ENCODE measurements around the gene MRPL14.

DNA sequence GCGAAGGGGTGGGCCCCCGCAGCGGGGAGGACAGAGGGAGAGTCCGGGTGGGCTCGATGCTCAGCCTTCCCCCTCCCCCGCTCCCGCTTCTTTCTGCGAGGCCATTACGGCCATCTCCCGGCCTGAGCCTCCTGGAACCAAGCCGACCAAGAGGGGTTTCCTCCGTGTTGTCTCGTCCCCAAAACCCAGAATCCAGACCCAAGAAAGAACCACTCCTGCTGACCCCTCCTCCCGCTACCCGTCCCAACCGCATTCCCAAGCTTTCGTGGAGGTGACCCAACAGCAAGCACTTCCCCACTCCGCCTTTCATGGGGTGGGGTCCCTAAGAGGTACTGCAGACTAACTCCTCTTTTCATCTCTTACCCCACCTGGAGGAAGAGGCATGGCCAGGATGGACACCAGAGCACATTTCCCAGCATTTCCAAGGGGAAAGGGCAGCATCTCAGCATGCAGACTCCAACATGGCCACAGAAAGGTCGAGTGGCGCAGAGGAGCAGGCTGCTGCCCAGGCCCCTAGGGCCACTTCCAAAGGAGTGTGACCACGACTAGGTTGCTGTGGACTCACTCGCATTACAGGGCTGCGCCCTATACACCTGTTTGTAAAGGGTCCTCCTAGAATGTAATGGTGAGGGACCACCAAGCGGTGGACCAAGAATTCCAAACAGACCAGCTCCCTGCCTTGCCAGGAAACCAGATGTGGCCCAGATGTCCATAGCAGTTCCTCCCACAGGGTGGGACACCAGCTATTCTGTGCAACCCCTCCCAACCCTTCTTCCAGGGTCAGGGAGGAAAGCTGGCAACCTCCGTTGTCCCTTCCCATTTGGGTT, 53.4 kb downstream of the MRPL14 start:
- TF ChIP-seq, protein P1, sequence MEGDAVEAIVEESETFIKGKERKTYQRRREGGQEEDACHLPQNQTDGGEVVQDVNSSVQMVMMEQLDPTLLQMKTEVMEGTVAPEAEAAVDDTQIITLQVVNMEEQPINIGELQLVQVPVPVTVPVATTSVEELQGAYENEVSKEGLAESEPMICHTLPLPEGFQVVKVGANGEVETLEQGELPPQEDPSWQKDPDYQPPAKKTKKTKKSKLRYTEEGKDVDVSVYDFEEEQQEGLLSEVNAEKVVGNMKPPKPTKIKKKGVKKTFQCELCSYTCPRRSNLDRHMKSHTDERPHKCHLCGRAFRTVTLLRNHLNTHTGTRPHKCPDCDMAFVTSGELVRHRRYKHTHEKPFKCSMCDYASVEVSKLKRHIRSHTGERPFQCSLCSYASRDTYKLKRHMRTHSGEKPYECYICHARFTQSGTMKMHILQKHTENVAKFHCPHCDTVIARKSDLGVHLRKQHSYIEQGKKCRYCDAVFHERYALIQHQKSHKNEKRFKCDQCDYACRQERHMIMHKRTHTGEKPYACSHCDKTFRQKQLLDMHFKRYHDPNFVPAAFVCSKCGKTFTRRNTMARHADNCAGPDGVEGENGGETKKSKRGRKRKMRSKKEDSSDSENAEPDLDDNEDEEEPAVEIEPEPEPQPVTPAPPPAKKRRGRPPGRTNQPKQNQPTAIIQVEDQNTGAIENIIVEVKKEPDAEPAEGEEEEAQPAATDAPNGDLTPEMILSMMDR (IDR thresholded peaks at IDR 0.05; ENCODE audit: insufficient read depth, low read length) = no peak
- TF ChIP-seq POLR2AphosphoS5 (IDR thresholded peaks at IDR 0.05; ENCODE audit: low read depth) = no peak
- no peak for TF ChIP-seq REST (IDR thresholded peaks at IDR 0.05; ENCODE audit: insufficient replicate concordance, low read depth)

Measured in HL-60 (cell line).